Measurements from ENCODE around the gene AOAH.

- no peak for TF ChIP-seq CTCF (IDR thresholded peaks at IDR 0.05)
- no peak for TF ChIP-seq POLR2A (IDR thresholded peaks at IDR 0.05)
These were observed 31.2 kb upstream of the AOAH start for GRCh38 chr7:36755484-36755883.

Data from adrenal gland (tissue), 5 donors.